Caki2 (cell line): ENCODE measurements around the gene HS6ST3. TPM values are rescaled to one million over a fixed set of nuclear protein-coding genes. Genes with fewer than 3 reads are reported as not detected.

Experiments used
- DNase-seq: peaks from one replicate; pipeline ENCODE4 v3.0.0-alpha.2; 2015; ENCODE audit warnings: low read depth
- in situ Hi-C: cut with HindIII; loops from 2 replicates; pipeline ENCODE4 v1.10.0; 2016; ENCODE audit warnings: low sequenced_read_pairs, low pct_unique_long_range_greater_than_20kb, mixed read lengths
- total RNA-seq: library from RNA; depleted of rRNA; stranded (reverse); fragments of >200 nt; shearing (Covaris generic); gene quantifications from 2 replicates; pipeline ENCODE4 v1.2.3, GENCODE V29; 2014; ENCODE audit warnings: low replicate concordance

The HS6ST3 gene
- total RNA-seq, 1 experiment from 2014 or later, result 7.5 TPM

DNA sequence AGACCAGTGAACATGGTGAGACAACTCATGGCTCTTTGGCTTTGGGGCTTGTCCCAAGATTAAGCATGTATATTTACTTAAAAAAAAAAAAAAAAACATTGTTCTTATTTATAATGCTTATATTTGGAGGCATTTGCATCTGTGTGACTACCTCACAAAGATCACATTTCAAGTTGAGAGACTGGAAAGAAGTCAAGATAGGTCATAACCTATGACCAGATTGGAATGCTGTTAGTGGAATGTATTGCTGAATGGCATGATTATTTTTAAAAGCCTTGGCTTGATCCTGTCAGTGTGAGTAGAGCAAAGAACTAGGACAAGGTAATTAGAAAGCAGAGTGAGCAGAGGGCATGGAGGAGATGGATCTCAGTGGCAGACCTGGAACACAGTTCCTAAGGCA lies 689.8 kb downstream of the HS6ST3 start:
- no peak for DNase-seq
- in situ Hi-C loops, result no loop called here

DNA sequence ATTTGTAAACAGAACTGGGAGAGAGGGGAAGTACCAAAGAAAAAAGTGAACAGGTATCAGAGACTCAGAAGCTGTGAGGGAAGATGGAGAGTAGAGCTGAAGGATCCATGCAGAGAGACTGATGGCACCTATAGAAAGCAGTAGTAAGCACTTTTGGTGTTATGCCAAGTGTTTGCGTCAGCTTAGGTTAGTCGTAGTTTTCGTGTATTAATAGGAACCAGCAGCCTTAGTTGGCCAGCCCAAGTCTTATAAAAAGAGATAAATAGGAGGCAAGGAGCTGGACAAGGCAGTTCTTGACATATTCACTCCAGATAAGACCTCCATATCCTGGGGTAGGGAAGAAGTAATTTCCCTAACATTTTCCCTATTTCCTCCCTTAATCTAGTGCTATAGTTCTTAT lies 690.2 kb downstream of the HS6ST3 start:
- no peak for DNase-seq
- in situ Hi-C loops, result no loop called here

DNA sequence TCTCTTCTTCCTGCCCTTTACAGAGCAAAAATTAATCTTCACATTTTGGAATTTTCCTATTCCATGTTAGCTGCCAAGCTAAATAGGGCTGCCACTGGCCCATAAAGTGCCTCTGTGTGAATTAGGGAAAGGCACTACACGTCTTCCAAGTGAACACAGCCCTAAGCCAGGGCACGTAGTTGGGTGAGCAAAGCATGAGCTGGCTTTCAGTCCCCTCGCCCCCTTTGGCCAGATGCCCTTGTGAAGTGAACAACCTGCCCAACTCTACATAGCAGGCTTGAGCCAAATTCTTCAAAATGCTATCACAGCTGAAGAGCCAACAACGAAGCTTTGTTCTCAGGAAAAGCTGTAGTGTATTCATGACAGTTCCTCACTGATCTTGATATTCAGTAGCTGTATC lies 691.2 kb downstream of the HS6ST3 start:
- DNase-seq, result no peak

DNA sequence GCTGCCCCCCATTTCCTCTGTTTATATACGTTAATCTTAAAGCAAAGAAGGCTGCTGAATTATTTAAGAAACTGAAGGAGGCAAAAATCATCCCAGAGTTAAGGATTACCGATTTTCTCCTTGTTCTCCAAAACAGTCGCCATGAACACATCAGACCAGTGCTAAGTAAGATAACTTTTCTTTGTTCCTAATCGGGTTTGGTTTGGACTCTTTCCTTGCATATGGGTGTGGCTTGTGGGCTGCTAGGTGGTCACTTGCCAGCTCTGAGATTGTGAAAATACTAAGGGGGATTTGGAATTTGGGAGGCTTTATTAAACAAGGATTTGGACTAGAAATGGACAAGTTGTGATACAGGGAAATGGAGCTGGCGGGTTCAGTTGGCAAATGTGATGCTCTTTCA lies 692.3 kb downstream of the HS6ST3 start:
- DNase-seq, result no peak

More for the DNA sequence above, 691.2 kb downstream of the HS6ST3 start:
- in situ Hi-C loops, result no loop called here

DNA sequence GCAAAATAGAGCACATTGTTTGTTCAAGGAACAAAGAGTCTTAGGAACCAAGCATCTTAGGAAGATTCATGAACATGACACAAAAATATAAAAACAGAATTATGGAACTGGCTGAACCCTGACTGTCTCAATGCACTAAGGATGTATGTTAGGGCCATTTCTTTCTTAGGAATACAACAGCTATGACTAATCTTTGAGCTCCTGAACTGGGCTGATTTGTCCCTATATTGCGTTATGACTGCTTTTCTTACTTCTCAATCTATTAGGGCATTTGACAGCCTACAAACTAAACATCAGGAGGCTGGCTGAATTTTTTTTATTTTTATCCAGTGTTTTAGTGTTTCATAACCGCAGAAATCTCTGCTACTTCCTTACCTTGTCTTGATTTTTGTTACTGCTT lies 693.1 kb downstream of the HS6ST3 start:
- in situ Hi-C loops, result no loop called here
- no peak for DNase-seq

More for the DNA sequence above, 692.3 kb downstream of the HS6ST3 start:
- in situ Hi-C loops, result no loop called here

DNA sequence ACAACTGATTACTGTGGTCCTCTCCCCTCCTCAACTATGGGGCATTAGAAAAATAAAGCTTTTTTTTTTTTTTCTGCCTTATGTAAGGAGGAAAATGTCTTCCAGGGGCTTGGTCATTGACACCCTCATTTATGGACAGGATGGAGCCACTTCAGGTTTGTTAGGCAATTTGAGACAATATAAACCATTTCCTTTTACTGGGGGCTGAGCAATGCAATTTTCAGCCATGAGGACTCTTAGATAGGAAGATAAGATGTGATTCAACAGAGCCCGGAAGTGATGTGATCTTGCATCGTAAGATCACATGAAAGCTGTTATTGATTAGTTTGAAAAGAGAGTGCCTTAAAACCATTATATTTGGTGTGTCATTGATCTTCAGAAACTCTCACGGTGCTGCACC lies 693.6 kb downstream of the HS6ST3 start:
- no peak for DNase-seq
- in situ Hi-C loops, result no loop called here

DNA sequence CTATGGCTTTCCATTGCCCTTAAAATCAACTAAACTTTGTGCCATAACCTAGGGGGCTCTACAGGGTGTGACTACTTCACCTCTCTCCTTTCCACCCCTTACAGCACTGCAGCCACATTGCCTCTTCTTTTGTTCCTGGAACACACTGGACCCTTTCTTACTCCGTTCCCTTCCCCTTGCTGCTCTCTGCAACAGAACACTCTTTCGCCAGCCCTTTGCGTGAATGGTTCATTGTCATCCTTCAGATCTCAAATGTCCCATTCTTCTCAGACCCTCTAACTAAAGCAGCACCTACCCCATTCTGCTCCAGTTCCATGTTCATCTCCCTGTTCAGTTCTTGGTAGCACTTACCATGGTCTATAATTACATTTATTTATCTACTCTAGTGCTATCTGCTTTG lies 696.1 kb downstream of the HS6ST3 start:
- in situ Hi-C loops, result no loop called here
- DNase-seq, result no peak

DNA sequence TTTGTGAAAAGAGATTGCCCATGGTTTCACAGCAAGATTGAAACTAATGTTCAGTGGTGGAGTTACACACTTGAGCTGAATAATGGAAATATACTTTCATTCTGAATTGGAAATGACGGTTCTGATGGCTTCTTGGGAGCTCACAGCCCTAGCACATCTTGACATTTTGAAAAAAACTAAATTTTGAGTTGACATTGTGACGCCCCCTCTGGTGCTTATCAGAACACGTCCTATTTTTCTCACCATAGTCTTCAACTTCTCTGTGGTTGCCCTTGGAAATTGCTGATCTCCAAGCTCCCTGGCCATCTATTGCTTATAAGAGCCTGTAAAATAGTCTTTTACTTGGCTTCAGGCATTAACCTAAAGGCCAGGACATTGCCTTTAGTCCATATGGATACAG lies 702.3 kb downstream of the HS6ST3 start:
- no peak for DNase-seq
- in situ Hi-C loops, result no loop called here

DNA sequence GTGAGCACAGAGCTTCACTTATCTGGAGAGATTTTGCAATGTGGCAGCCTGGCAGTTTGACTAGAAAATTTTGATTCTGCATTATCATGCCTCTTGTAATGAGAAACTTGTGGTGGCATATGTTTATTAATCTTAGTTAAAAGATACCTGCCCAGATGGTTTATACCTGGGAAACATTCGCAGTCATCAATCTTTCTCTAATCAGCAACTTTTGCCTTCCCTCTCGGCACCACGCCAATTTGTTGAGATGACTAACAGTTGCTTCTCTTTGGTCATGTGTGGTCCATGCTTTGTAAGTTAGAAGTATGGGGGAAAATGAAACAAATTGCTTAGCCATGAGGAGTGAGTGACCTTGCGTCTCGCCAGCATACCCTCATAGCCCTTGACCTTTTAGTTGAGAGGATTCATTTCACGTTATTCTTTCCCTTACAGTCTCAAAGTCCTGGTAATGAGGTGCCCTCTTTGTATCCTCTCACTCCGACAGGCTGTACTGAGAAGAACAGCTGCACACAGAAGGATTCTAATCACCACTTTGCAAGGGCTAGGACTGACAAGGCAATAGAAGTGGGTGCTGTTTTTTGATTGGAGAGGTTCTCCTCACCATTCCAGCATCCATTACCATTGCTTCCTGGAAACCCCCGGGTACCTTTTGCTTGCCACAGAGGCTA lies 703.0 kb downstream of the HS6ST3 start:
- no peak for DNase-seq
- in situ Hi-C loops, result no loop called here

DNA sequence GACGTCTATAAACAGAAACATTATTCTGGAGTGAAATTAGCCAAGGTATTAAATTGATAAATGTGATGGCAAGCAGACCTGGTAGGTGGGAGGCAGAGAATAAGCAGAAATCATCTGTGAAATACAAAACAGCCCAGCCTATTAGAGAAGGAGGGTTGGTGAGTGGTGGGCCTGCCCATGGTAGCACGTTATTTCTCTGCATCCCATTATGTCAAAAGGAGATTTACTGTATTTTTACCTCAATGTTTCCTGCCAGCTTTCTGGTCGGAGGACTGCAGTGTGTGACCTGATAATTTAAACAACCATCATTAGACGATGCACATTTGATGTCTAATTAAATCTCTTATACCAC lies 703.5 kb downstream of the HS6ST3 start:
- in situ Hi-C loops, result no loop called here
- DNase-seq, result no peak

DNA sequence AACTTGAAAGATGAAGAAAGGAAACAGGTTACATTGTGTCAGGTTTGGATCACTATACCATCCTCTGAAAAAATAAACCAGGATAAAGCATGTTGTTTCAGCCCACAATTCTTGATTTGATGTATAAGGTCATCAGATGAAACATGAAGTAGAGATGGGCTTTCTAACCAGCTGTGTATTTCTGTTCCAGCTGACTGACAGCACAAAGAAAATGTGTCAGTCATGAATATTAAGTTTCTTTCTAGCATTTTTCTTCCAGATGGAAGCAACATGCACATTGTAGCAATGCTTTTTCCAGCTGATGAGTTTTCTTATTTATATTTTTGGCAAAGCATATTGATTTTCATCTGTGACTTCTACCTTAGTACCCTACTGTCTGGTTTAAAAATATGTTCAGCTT lies 704.8 kb downstream of the HS6ST3 start:
- DNase-seq, result no peak
- in situ Hi-C loops, result no loop called here

DNA sequence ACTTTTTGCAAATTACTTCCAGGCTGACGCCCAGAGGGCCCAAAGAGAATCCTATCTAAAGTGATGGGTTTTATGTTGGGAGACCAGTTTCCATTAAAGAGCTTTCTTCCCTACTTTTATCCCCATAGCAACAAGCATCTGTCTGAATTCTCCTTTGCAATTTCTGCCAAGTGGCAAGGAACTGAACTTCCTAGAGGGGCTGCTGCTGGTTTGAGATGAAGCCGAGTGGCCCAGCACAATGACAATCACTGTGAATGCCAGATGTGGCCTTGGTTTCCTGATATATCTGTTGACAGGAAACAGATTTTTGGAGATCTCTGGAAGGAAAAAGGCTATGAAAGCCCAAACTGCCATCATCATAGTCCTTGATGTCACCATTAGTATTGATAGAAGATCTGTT lies 705.8 kb downstream of the HS6ST3 start:
- DNase-seq, result no peak
- in situ Hi-C loops, result no loop called here

DNA sequence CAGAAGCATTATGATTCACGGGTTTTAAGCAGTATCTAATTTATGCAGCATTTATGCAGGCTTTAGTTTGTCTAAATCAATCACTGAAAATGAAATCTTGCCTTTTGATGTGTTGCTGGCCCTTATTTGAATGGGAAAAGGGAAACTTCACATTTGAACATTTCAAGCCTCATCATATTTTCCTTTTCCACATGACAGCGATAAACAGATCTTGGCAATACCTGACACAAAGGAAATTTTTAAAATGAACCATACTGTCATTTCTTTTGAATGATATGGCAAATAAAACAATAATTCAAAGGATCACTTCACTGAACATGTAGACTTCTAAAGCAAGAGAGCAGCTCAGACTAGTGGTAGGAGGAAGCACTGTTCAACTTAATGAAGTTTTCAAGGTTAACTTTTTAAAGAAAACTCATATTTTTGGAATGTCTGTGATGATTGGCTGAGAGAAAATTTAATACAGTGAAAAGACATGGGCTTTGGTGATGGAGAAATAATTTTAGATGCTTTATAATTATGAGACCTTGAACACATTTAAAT lies 706.3 kb downstream of the HS6ST3 start:
- DNase-seq, result no peak
- in situ Hi-C loops, result no loop called here

DNA sequence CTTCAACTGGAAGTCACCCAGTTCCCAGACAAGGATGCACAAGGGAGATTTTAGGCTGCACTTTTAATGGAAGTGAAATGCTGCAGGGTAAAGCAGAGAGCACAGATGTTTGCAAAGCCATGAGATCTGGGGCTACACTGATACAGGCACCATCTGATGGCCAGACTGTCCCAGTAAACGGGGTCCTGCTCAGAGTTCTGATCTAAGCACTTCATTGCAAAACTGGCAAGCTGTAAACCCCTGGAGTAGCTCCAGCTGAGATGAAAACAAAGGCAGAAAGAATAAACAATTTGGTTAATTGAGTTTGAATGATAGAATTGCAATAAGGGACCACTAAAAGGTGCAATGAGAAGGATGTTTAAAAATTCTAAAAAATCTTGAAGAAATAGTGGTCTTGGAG lies 707.2 kb downstream of the HS6ST3 start:
- no peak for DNase-seq
- in situ Hi-C loops, result no loop called here

DNA sequence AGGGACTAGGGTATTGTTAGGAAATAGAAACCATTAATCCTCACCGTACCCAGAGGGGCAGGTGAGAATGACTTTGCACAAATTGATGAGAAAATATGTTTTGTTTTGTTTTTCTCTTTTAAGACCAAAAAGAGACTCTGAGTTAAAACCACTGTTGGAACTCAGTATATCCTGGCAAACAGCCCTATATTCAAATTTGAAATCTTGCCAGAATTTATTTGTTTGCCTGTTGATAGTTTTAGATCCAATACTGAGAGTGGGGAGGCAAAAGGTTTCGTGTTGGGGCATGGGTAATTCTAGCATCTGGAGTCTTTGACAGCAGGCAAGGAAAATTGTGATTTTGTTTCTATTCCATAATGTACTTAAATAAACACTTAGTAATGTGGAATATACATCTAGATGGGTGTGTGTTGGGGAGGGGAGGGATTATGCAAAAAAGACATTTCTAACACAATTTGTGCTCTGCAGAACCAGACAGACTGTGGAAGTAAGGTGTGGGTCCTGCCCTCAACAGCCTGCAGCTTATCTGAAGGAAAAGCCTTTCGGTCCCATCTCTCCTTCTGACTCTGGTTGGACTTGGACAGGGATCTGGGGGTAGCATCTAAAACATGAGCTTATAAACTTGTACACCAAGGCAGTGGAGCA lies 713.7 kb downstream of the HS6ST3 start:
- no peak for DNase-seq
- in situ Hi-C loops, result no loop called here

DNA sequence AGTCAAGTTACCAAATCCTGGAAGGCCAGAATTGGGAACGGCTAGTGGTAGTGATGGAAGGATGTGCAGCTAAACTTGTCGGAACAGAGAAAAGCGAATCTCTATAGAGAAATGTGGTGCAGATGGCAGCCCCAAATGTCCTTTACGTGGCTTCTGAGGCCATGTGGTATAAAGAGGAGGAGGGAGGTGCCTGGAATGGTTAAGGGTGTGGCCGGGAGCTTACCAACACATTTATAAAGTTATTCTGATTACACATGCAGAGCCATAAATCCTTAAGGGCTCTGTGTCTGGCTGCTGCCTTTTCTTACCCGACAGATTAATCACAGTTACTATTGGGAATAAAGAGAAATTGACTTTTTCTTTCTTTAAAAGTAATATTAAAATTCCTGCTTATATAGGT lies 714.3 kb downstream of the HS6ST3 start:
- DNase-seq, result no peak
- in situ Hi-C loops, result no loop called here

DNA sequence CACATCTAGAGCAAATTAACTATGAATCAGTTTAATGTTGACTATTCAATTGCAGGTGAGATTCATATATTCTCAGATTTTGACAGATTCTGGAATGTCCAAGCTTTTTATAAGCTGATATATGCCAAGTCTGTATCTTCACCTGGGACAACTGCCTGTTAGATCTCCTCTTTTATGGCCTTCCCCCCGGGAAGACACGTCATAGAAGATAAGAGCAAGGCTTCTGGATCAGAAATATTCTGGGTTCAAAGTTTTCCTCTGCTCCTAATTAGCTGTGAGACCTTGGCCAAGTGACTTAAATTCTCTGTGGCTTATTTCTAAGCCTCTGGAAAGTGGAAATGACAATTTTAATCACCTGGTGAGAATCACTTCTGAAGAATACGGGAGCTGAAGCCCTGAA lies 716.8 kb downstream of the HS6ST3 start:
- in situ Hi-C loops, result no loop called here
- DNase-seq, result no peak

DNA sequence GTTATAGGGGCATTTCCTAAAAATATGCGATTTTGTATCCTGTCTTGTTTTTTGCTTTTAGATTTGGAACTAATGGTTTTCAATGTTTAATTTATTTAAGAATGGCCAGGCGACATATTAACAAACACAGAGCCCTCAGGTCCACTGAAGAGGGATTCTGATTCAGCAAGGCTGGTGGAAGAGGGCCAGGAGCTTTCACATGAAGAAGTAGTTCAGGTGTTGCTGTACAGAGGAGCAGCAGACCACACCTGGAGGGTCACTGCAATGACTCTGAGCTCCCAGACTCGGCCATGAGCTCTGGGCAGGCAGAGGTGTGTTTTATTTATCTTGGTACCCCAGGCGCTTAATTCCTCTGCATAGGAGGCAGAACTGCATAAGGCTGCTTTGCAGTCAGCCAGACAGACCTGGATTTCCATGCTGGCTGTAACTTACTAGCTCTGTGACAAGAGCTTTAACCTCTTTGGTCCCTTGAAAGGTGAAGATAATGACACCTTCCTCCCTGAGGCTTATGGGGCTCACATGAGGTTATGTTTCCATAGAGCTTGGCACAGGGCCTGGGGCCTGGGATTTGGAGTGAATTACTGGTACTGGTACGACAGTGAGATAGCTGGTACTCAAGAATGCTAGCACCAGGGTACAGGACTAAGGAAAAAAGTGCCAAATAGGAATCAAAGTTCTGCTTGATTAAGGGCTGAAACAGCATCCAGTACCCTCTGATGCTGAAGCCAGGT lies 719.6 kb downstream of the HS6ST3 start:
- in situ Hi-C loops, result no loop called here
- no peak for DNase-seq

DNA sequence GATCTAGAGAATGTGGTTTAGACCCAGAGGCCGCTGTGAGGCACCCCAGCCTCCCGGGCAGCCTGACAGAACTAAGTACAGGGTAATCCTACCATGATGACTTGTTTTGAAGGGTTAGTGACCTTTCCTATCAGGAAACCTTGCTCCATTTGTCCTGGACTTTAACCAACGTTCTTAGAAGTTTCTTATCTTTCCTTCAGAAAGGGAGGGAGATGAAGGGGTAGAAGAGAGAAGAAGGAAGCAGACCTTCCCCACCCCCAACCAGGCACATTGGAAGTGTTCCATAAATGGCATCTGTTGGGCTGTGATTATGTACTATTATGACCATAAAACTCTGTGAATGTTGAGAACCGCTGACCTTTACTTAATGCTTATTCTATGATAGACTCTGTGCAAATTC lies 720.2 kb downstream of the HS6ST3 start:
- in situ Hi-C loops, result no loop called here
- no peak for DNase-seq
